ENCODE measurements around the gene EIF5B. TPM values are rescaled to one million over a fixed set of nuclear protein-coding genes. Genes with fewer than 3 reads are reported as not detected.
A peak's percentile ranks its signal among the peaks of the same experiment; 100 is the strongest.

The EIF5B gene
- total RNA-seq, 1 donor: 11.2 TPM

GRCh38 chr2:99420751-99421299, 83.6 kb downstream of the EIF5B start:
- H3K27ac ChIP-seq (ENCODE audit: low read depth, low read length): peak overlapping the region; percentile 61
- TF ChIP-seq, protein P1, sequence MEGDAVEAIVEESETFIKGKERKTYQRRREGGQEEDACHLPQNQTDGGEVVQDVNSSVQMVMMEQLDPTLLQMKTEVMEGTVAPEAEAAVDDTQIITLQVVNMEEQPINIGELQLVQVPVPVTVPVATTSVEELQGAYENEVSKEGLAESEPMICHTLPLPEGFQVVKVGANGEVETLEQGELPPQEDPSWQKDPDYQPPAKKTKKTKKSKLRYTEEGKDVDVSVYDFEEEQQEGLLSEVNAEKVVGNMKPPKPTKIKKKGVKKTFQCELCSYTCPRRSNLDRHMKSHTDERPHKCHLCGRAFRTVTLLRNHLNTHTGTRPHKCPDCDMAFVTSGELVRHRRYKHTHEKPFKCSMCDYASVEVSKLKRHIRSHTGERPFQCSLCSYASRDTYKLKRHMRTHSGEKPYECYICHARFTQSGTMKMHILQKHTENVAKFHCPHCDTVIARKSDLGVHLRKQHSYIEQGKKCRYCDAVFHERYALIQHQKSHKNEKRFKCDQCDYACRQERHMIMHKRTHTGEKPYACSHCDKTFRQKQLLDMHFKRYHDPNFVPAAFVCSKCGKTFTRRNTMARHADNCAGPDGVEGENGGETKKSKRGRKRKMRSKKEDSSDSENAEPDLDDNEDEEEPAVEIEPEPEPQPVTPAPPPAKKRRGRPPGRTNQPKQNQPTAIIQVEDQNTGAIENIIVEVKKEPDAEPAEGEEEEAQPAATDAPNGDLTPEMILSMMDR (IDR thresholded peaks at IDR 0.05; ENCODE audit: extremely low read depth, low read depth, low read length): no peak
- H3K9me3 ChIP-seq (ENCODE audit: low read depth, low read length): no peaks in the 10 kb centered on the region
- H3K4me2 ChIP-seq (ENCODE audit: insufficient read depth, low read length): peak overlapping the region; percentile 39
- no peaks in the 10 kb centered on the region for H4K20me1 ChIP-seq (ENCODE audit: insufficient read depth, low read length)
- peak; percentile 57 for DNase-seq (ENCODE audit: insufficient read length, low spot score, missing footprints)
- peaks cover 27% of the 10 kb centered on the region for H3K36me3 ChIP-seq (ENCODE audit: insufficient read depth, low read length)
- no peak overlapping the region for H3K4me3 ChIP-seq (ENCODE audit: insufficient read depth, low read length)
- H3K4me1 ChIP-seq (ENCODE audit: insufficient read depth, low read length): peaks cover 23% of the 10 kb centered on the region
- no peak overlapping the region for H2AFZ ChIP-seq (ENCODE audit: low read length)
- no peaks in the 10 kb centered on the region for H3K79me2 ChIP-seq (ENCODE audit: insufficient read depth, low read length)
- H3K27me3 ChIP-seq (ENCODE audit: insufficient read depth, low read length): no peaks in the 10 kb centered on the region

DNA sequence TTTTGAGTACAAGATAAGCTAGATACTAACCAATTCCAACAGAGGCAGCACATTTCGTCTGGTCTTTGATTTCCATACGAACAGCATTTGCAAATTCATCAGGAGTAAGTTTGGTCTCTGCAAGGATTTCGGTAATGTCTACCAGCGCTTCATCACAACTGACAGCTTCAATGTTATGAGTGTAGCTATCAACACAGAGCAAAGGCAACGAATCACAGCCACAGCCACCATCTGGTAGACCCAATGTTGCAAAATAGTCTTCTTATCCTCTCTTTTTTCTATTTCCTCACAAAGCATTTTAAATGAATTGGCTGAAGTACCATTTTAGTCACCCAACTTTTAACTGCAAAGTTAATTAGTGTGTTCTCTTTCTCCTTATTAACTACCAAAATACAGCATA, 84.3 kb downstream of the EIF5B start:
- Histone ChIP-seq H3K4me3 (ENCODE audit: insufficient read depth, low read length) (no peak overlapping the region), H3K79me2 (ENCODE audit: insufficient read depth, low read length) (no peaks in the 10 kb centered on the region), H3K4me1 (ENCODE audit: insufficient read depth, low read length) (peaks cover 23% of the 10 kb centered on the region), H3K27me3 (ENCODE audit: insufficient read depth, low read length) (no peaks in the 10 kb centered on the region), H4K20me1 (ENCODE audit: insufficient read depth, low read length) (no peaks in the 10 kb centered on the region), H3K36me3 (ENCODE audit: insufficient read depth, low read length) (peaks cover 27% of the 10 kb centered on the region), H3K4me2 (ENCODE audit: insufficient read depth, low read length) (no peak overlapping the region), H2AFZ (ENCODE audit: low read length) (no peak overlapping the region), H3K9me3 (ENCODE audit: low read depth, low read length) (no peaks in the 10 kb centered on the region), H3K27ac (ENCODE audit: low read depth, low read length) (peak overlapping the region; percentile 61)
- DNase-seq (ENCODE audit: insufficient read length, low spot score, missing footprints): no peak
- TF ChIP-seq, protein P1 (IDR thresholded peaks at IDR 0.05; ENCODE audit: extremely low read depth, low read depth, low read length): no peak

DNA sequence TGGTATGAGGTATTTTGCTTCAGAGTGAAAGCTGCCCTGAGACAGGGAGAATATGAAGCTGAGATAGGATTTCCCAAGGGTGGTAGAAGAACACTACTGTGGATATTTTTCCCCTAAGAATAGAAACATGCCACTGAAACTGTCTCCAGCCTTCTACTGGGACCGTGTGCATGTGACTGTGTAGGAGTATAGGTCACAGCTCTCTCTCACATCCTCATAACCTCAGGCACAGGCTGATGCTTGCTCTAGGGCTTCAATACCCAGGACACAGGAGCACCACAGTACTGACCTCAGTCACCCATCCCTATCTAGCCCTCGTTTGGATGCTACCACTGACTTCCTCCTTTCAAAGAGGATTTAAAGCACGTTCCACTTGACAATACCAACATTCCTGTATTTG, 85.4 kb downstream of the EIF5B start:
- no peaks in the 10 kb centered on the region for H4K20me1 ChIP-seq (ENCODE audit: insufficient read depth, low read length)
- DNase-seq (ENCODE audit: insufficient read length, low spot score, missing footprints): no peak
- no peak overlapping the region for H2AFZ ChIP-seq (ENCODE audit: low read length)
- TF ChIP-seq, protein P1 (IDR thresholded peaks at IDR 0.05; ENCODE audit: extremely low read depth, low read depth, low read length): no peak
- H3K9me3 ChIP-seq (ENCODE audit: low read depth, low read length): no peaks in the 10 kb centered on the region
- H3K27ac ChIP-seq (ENCODE audit: low read depth, low read length): no peak overlapping the region
- H3K4me2 ChIP-seq (ENCODE audit: insufficient read depth, low read length): no peak overlapping the region
- peaks cover 3% of the 10 kb centered on the region for H3K79me2 ChIP-seq (ENCODE audit: insufficient read depth, low read length)
- H3K27me3 ChIP-seq (ENCODE audit: insufficient read depth, low read length): no peaks in the 10 kb centered on the region
- H3K4me1 ChIP-seq (ENCODE audit: insufficient read depth, low read length): peaks cover 23% of the 10 kb centered on the region
- H3K4me3 ChIP-seq (ENCODE audit: insufficient read depth, low read length): no peak overlapping the region
- peaks cover 30% of the 10 kb centered on the region for H3K36me3 ChIP-seq (ENCODE audit: insufficient read depth, low read length)

DNA sequence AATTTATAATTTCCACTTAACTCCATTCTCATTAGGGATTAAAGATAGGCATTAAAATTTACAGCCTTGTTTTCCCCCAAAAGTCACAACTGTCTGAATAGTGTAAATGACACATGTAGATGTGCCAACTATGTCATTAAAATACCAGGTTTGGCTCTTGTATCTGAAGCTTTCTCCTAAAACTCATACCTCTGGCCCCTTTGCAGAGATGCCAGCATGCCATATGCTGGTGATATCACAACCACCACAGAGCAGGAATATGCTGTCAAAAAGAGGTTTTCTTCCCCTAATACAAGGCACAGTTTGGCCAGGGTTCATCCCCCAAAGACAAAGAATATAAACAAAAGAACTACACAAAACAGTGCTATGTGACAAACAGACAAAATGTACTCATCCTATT, 87.2 kb downstream of the EIF5B start:
- no peak overlapping the region for H2AFZ ChIP-seq (ENCODE audit: low read length)
- H3K4me3 ChIP-seq (ENCODE audit: insufficient read depth, low read length): no peak overlapping the region
- peaks cover 23% of the 10 kb centered on the region for H3K4me1 ChIP-seq (ENCODE audit: insufficient read depth, low read length)
- H3K79me2 ChIP-seq (ENCODE audit: insufficient read depth, low read length): peaks cover 3% of the 10 kb centered on the region
- H3K27ac ChIP-seq (ENCODE audit: low read depth, low read length): peak overlapping the region; percentile 23
- no peak for DNase-seq (ENCODE audit: insufficient read length, low spot score, missing footprints)
- peaks cover 30% of the 10 kb centered on the region for H3K36me3 ChIP-seq (ENCODE audit: insufficient read depth, low read length)
- no peak overlapping the region for H3K4me2 ChIP-seq (ENCODE audit: insufficient read depth, low read length)
- H3K27me3 ChIP-seq (ENCODE audit: insufficient read depth, low read length): no peaks in the 10 kb centered on the region
- H3K9me3 ChIP-seq (ENCODE audit: low read depth, low read length): no peaks in the 10 kb centered on the region
- TF ChIP-seq, protein P1 (IDR thresholded peaks at IDR 0.05; ENCODE audit: extremely low read depth, low read depth, low read length): no peak
- H4K20me1 ChIP-seq (ENCODE audit: insufficient read depth, low read length): peaks cover 2% of the 10 kb centered on the region
